ENCODE results near the gene LUZP2. TPM values are rescaled to one million over a fixed set of nuclear protein-coding genes. Genes with fewer than 3 reads are reported as not detected.

Gene LUZP2
- total RNA-seq, 1 experiment from 2014 or later, result 0.20 TPM

DNA sequence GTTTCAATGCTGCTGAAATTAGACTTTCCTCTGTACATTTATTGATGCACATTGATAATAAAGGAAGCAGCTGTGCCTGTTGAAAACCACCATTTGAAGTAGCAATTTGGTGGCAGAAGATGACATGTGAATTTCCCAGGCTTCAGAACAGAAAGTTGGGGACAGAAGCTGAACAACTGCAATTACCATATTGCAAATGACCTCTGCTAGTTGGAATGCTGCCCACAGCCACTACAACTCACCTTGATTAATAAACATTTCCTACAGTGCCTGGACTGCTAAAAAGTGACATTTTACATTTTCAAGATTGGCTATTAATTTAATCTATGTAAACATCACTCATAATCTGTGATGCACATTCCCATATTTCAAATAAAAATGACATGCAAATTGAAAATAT, 208.6 kb downstream of the LUZP2 start:
- no peak for DNase-seq (ENCODE audit: extremely low read depth, low read depth)

DNA sequence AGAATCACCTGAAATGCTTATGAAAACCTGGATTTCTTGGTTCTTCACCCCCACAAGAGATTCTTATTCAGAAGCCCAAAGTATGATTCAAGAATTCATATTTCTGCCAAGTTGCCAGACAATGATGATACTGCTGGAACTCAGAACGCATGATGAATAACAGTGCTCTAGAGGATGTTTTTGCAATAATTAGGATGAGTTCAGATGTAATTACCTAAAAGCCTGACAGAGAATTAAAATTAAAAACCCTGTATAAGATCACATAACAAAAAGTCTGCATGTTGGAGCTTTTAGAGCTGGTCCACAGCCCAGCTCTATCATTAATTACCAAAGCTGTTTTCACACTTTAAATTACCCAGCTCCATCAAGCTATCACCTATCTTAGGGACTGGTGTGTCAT, 211.8 kb downstream of the LUZP2 start:
- no peak for DNase-seq (ENCODE audit: extremely low read depth, low read depth)

DNA sequence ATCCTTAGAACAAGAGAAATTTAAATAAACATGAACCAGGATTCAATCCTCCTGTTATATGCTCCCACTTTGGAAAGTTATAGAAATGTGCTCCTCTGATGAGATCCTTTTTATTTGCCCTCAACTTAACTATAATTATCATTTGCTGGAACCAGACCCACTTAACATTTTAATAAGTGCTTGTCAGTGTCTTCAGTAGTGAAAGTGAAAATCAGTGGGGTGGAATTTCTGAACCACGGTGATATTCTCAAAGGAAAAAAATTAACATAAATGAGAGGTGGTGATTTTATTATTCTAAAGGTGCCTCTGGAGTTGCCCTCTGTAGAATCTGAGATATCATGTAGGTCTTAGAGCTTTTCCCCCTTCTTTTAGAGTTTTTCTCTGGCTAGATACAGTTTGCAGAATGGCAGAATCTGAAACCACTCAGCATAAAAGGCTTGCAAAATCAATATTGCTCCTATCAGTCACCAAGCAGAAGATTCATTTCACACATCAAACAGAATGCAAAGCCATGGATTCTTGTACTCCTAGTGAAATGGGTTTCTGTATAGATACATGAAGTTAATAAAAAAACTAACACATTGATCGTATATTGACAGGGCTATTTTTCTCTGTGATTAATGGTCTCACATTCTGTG, 213.2 kb downstream of the LUZP2 start:
- DNase-seq (ENCODE audit: extremely low read depth, low read depth), result no peak

DNA sequence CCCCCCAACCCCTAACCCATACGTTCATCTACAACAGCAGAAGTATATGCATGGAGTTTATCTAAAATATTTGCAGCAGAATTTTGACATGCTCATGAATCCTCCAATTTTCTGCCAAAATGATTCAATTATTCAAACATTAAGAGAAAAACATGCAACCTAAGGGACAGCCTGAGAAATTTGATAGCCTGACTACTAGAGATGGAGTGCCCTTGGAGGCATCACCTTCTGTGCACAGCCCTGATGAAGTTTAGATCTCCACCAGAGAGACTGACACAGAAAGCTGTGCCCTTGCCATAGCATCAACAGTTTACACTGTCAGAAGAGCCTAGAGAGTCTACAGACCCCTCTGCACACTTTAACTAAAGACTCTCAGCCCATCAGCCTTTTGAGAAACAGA, 217.7 kb downstream of the LUZP2 start:
- no peak for DNase-seq (ENCODE audit: extremely low read depth, low read depth)

DNA sequence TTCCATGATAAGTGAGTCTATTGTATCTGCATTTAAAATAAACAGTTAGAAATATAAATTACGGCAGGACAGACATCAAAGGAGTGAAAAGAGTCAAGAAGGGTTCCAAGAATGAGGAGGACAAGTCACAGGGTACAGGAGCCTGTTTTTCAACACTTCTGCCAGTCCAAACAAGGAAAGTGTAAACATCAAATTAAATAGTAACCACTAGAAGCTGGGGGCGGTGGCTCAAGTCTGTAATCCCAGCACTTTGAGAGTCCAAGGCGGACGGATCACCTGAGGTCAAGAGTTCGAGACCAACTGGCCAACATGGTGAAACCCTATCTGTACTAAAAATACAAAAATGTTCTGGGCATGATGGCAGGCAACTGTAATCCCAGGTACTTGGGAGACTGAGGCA, 219.6 kb downstream of the LUZP2 start:
- DNase-seq (ENCODE audit: extremely low read depth, low read depth), result no peak

DNA sequence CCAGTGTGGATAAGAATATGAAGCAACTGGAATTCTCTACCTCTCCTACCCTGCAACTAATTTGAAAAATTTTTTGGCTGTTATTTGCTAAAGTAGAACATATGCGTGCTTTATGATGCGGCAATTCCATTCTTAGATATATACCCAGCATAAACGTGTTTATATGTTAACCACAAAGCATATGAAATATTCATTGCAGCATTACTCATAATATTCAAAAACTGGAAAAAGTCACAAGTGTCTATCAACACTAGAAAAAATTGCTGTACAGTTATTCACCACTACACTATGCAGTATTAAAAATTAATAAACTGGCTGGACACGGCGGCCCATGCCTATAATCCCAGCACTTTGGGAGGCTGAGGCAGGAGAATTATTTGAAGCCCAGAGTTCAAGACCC, 226.4 kb downstream of the LUZP2 start:
- DNase-seq (ENCODE audit: extremely low read depth, low read depth), result no peak

DNA sequence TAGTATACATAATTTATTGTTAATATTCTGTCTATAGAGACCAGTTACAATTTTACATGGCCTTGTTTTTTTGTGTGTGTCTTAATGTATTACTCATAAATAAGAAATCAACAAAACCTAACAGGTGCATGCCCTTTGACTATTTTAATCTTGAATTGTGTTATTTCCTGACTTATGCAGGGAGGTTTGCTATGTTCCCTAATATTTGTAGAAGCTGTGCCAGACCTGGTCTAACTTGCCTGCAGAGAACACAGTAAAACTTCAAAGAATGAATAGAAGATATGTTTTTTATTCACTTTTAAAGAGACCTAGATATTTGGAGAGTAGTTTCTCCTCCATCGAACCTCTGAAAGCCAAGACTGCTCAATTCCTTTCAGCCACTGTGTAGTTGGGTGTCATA, 234.7 kb downstream of the LUZP2 start:
- no peak for DNase-seq (ENCODE audit: extremely low read depth, low read depth)

DNA sequence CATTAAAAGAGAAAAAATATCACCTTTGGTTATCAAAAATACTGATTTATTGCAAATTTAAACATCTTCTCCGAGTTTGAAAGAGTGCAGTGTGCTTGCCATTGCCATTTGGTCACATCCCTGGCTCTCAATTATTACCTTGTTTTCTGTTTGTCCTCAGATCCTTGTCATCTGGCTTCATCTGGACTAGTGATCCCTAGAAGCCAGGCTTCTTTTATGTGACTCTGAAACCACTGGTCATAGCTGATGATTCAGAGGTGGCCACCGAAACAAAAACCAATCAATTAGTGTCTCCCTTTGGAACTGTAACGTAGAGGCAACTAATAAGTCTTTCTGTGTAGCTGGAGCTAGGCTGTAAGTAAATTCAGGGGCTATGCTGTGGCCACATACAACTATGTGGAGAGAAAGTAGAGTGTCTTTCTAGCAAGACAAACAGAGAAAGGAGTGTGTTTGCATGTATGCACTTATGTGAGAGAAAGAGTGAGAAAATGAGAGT, 237.9 kb downstream of the LUZP2 start:
- DNase-seq (ENCODE audit: extremely low read depth, low read depth), result no peak

DNA sequence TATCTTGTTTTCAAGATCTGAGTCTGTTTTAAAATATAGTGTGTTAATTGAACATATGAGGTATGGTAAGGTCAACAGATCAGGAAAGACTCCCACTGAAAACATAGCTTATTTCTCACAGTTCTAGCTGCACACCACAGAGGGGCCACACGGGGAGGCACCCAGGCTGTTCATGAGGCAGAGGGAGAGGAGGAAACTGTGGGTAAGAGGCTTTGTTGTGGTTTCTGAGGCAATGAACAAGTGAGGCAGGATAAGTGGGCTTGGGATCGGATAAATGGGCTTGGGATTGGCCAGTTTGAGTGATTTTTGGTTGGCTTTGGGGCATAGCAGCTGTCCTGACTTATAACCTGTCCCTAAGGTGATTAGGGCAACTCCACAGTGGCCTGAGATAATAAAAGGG, 242.1 kb downstream of the LUZP2 start:
- DNase-seq (ENCODE audit: extremely low read depth, low read depth), result no peak

DNA sequence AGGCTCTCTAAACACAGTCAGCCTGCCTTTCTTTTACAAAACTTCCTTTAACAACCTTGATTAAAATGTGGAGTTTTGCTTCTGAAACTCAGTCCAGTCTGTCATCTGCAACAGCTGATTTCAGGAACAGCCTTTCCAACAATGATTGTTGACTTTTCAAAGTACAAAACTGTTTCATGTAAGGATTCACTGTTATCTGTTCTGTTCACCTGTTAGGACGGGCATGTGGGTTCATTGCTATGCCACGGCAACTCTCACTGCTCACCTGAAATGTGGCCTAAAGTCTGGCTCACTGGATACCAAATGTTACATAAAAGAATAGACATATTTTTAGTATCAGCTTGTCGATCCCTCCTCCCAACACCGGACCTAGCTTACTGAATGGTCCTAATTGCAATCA, 242.8 kb downstream of the LUZP2 start:
- DNase-seq (ENCODE audit: extremely low read depth, low read depth), result no peak

DNA sequence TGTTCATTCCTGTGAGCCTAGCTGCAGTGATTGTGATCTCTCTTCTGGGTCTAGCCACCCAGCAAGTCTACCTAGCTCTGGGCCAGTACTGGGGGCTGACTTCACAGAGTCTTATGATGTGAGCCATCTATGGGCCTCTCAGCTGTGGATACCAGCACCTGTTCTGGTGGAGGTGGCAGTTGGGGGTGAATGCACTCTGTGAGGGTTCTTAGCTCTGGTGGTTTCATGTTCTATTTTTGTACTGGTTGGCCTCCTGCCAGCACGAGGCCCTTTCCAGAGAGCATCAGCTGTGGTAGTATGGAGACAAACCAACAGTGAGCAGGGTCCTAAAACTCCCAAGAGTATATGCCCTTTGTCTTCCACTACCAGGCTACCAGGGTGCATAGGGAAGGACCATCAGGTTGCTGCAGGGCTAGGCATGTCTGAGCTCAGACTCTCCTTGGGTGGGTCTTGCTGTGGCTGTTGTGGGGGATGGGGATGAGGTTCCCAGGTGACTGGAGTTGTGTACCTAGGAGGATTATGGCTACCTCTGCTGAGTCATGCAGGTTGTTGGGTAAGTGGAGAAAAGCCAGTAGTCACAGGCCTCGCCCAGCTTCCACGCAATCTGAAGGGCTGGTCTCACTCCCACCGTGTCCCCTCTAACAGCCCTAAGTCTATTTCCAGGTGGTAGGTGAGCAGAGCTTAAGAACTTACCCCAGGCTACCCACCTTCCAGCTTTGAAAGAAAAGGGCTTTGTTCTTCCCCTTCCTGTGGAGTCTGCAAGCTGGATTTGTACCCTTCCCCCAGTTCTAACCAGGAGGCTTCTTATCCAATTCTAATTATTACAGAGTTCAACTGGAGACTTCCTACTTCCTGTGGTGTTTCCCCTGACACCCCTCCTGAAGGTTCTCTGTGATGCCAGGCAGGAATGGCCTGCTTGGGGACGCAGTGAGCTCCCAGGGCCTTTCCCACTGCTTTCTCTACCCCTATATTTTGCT, 250.7 kb downstream of the LUZP2 start:
- DNase-seq (ENCODE audit: extremely low read depth, low read depth), result no peak

DNA sequence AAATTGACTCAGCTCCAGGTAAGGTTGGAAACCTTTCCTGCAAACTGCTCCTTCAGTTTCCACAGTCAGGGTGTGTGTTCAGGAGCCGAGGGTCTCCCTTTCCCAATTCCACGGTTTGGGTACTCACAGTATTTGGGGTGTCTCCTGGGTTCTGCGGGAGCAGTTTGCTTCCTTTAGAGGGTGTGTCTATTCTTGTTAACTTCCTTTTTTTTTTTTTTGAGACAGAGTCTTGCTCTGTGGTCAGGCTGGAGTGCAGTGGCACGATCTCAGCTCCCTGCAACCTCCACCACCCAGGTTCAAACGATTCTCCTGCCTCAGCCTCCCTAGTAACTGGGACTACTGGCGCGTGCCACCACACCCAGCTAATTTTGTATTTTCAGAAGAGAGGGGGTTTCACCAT, 251.4 kb downstream of the LUZP2 start:
- no peak for DNase-seq (ENCODE audit: extremely low read depth, low read depth)

DNA sequence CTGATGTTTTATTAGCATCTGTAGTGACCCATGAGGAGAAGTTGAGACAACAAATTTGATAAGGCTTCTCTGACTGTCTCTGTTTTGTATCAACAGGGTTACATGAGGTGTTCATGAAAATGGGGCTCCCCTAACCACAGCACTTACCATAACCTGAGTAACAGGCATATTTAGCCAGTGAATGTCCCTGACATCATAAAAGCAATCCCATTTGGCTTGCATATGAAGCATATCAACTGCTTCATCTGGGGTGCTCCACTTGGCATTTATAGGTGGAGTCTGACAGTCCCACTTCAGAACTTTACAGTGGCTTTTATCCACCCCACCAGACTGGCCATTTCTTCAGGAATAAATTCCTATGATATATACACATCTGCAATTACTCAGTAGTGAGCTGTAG, 257.6 kb downstream of the LUZP2 start:
- no peak for DNase-seq (ENCODE audit: extremely low read depth, low read depth)

DNA sequence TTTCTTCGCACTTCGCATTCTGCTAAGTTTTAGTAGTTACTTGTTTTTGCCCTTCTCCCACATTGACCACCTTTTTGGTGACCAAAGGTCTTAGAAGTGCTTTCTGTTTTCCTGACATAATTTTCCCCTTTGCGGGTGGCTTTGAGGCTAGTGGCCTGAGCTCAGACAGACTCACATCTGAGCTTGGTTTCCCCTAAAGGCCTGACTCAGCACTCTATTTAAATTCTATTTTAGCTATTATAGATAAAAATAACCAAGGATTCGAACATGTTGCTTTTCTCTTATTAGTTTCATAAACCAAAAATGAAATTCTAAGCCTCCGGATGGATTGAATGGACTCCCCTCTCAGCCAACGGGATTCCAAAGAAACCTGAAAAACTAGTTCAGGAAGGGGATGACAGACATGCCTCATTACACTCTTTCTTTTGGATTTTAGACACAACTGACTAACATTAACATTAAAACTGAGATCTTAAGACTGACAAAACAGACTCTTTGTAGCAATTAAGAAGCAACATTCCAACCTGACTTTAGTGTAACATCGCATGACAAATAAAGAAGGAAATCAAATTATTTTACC, 258.5 kb downstream of the LUZP2 start:
- DNase-seq (ENCODE audit: extremely low read depth, low read depth), result no peak

DNA sequence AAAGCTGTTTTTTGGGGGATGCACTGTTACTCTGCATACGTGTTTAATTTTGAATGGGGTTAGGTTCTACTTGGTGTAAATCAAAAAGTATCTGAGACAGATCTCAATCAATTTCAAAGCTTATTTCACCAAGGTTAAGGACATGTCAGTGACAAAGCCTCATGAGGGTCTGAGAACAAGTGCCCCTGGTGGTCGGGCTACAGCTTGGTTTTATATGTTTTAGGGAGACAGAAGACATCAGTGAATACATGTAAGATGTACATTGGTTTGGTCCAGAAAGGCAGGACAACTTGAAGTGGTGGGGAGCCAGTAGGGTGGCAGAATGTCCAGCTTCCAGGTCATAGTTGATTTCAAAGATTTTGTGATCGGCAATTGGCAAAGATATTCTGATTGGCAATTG, 262.9 kb downstream of the LUZP2 start:
- DNase-seq (ENCODE audit: extremely low read depth, low read depth), result no peak

DNA sequence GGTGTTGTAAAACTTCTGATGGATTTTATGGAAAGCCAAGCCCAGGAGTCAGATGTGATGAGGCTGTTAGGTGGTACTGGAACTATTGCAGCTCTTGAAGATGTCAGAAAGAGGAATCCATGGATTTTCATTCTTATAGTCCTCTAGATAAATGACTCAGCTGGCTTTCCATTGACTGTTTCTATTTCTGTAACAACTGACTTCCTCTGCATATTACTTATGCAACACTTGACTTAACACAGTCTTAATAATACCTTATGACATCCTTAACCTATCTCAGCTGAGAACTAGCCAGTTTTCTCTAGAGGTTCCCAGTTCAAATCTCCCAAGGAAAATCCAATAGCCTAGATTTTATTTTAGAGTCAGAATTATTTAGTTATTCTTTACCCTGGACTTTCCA, 263.8 kb downstream of the LUZP2 start:
- no peak for DNase-seq (ENCODE audit: extremely low read depth, low read depth)

DNA sequence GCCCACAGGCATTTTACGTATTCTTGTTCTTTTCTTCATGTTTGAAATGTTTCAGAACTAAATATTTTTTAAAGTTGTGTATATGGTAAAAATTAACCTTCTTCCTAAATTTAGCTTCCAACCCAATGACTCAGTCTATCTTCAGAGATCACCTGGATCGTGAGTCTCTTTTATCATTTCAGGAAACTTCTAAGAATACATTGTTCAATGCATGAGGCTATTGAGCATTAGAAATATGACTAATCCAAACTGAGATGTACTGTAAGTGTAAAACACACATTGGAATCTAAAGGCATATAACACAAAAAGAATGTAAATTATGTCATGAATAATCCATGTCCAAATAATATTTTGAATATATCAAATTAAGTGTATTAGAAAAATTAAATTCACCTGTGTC, 265.2 kb downstream of the LUZP2 start:
- DNase-seq (ENCODE audit: extremely low read depth, low read depth), result no peak

DNA sequence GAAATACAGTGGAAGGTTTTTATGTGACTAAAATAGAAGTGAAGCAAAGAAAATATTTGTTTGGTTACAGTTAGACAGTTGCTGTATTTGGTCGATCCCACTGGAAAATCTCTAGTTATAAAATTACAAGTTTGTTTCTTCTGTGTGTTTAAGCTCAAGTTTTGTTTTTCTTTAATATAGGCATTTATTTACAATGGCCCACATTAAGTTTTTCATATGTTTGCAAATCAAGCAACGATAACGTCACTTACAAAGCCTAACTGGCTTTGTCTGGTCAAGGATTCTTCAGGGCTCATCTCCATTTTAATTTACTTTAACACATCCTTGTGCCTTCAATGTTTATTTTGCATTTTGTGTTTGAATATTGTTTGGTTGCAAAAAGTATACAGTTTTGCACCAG, 270.6 kb downstream of the LUZP2 start:
- DNase-seq (ENCODE audit: extremely low read depth, low read depth), result no peak

DNA sequence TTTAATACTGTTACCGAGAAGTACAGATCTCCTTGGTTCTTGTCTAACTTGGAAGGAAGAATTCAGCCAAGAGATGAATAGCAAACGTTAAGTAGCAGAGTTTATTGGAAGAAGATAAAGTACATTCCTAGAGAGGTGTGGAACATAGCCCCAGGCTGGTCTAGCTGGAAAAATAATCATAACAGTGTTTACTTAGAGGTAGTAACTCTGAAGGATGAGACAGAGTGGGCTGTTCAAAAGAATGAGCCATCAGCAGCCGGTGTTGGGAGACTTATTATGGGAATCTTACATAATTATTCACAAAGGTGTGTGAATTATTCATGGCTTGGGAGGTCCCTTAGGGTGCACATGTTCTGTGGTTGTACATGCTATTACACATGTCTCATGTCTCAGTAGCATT, 276.5 kb downstream of the LUZP2 start:
- DNase-seq (ENCODE audit: extremely low read depth, low read depth), result no peak

DNA sequence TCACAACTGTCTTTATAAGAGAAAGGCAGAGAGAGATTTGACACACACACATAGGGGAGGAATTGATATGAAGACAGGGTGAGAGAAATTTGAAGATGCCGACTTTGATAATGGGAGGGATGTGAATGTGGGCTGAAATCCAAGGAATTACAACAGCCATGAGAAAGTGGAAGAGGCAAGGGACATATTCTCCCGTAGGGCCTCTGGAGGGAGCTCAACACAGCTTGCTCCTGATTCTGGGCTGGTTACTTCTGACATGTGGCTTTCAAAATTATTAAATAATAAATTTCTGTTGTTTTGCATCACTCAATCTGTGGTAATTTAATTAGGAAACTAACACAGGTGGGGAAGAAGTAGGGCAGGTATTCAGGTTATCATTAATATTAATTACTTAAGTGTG, 282.9 kb downstream of the LUZP2 start:
- DNase-seq (ENCODE audit: extremely low read depth, low read depth), result no peak

DNA sequence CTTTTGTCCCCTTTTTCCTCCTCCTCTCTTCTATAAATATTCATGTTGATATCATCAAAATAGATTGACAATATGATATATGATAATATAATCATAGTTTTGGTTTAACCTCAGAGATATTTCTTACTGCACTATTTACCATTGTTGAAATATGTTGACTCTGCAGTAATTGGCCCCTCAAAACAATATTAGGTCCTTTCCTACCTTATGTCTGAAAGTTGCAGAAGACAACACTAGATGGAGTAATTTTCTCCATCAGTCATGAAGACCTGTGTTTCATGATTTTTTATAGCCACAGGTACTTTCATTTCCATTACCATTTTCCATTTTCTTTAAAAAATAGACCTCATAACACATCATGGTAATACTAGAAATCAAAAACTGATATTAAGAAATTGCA, 284.4 kb downstream of the LUZP2 start:
- no peak for DNase-seq (ENCODE audit: extremely low read depth, low read depth)

DNA sequence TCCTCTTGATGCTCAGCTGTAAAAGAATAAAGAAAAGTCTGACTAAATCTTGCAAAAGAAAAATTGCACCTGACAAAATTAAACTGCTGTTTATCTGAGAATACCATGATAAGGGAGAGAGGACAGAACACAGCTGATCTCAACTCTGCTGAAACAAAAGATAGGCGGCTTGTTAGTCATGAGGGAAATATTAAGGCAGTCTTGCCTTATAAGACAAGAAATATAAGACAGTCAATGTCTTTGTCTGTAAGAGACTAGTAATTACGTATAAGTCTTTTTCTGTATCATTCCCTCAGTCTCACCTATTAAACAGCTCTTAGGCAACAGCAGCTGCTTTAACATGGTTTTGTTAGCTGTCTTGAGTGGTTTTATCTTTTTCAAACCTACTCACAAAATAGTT, 296.6 kb downstream of the LUZP2 start:
- no peak for DNase-seq (ENCODE audit: extremely low read depth, low read depth)
